GM12878 (cell line): Measurements from ENCODE around the gene DIP2C. TPM values are rescaled to one million over a fixed set of nuclear protein-coding genes. Genes with fewer than 3 reads are reported as not detected.

Experiments
- ATAC-seq: fragments of 200-7000 bp; cut with Tn5 transposase; 3 replicates; pipeline ENCODE4 v1.9.1; 2020; ENCODE audit warnings: mild to moderate bottlenecking, moderate library complexity
- BruUV-seq: library from RNA; stranded (reverse); fragments of 400-500 nt; replicated peaks from 2 replicates; lab custom pipeline; 2021; lab: Mats Ljungman, UMichigan
- CTCF ChIA-PET: fragments of 300-600 bp; sonication (Branson Sonifier 250); formaldehyde crosslinking; extraction: SDS; loops from one replicate; lab custom pipeline; 2021; ENCODE audit warnings: inconsistent platforms; lab: Yijun Ruan, JAX
- POLR2A ChIA-PET: fragments of 350-600 bp; formaldehyde crosslinking; extraction: SDS; loops from one replicate; lab custom pipeline; 2021; ENCODE audit warnings: inconsistent platforms; lab: Charles Lee
- RAD21 ChIA-PET: fragments of 300-600 bp; sonication (Branson Sonifier 250); formaldehyde crosslinking; loops from one replicate; lab custom pipeline; 2023; ENCODE audit warnings: antibody characterized with exemption; ENCODE audit not compliant: unreplicated experiment; lab: Charles Lee
- SMC1A ChIA-PET: fragments of 300-600 bp; sonication (Branson Sonifier 250); formaldehyde crosslinking; loops from one replicate; lab custom pipeline; 2023; ENCODE audit not compliant: unreplicated experiment, uncharacterized antibody; lab: Charles Lee
- DNase-seq: peaks from one replicate; pipeline ENCODE4 v3.0.0-alpha.2; 2011; ENCODE audit warnings: low read depth, low spot score
- FAIRE-seq: peaks from 3 replicates; lab custom pipeline; 2011; peaks lifted over from hg19 to GRCh38; lab: Jason Lieb, UNC
- H2AFZ ChIP-seq: 2 replicates; pipeline ENCODE4 v1.6.0; 2011; ENCODE audit warnings: low read depth, low read length, control low read depth; ENCODE audit not compliant: control insufficient read depth
- H3K27ac ChIP-seq: 2 replicates; pipeline ENCODE4 v1.5.1; 2011; ENCODE audit warnings: control low read depth; ENCODE audit not compliant: control insufficient read depth, insufficient read depth
- H3K27me3 ChIP-seq, 2 experiments: replicated peaks in 1 of 2; 2 replicates each; pipeline versions ENCODE4 v1.6.0 to v1.6.1; 2011; ENCODE audit warnings: low read length in 1 of 2; ENCODE audit not compliant: control insufficient read depth in 2 of 2, insufficient read depth in 2 of 2
- H3K36me3 ChIP-seq, 2 experiments: 2 replicates each; pipeline ENCODE4 v1.5.1; 2011; ENCODE audit warnings: low read length in 1 of 2; ENCODE audit not compliant: control insufficient read depth in 2 of 2, insufficient read depth in 2 of 2
- H3K4me1 ChIP-seq: 2 replicates; pipeline ENCODE4 v1.6.1; 2011; ENCODE audit warnings: mild to moderate bottlenecking, low read length, moderate library complexity, mixed read lengths; ENCODE audit not compliant: control insufficient read depth, insufficient read depth
- H3K4me2 ChIP-seq: 2 replicates; pipeline ENCODE4 v1.6.0; 2011; ENCODE audit warnings: control low read depth; ENCODE audit not compliant: control insufficient read depth, insufficient read depth
- H3K4me3 ChIP-seq: fragments of 200-600 bp; sonication (generic); 2 replicates; pipeline ENCODE4 v1.5.1; 2016
- H3K79me2 ChIP-seq: 2 replicates; pipeline ENCODE4 v1.6.0; 2011; ENCODE audit warnings: low read length; ENCODE audit not compliant: control insufficient read depth, insufficient read depth
- H3K9ac ChIP-seq: 2 replicates; pipeline ENCODE4 v1.8.0; 2011; ENCODE audit warnings: low read length, control low read depth, mixed read lengths; ENCODE audit not compliant: control insufficient read depth, insufficient read depth
- H3K9me3 ChIP-seq: replicated peaks from 3 replicates; pipeline ENCODE4 v1.5.1; 2011; ENCODE audit warnings: mild to moderate bottlenecking, low read length; ENCODE audit not compliant: control insufficient read depth, insufficient read depth
- H4K20me1 ChIP-seq: 2 replicates; pipeline ENCODE4 v1.6.0; 2011; ENCODE audit not compliant: control insufficient read depth, insufficient read depth
- ATF2 ChIP-seq: IDR thresholded peaks from 2 replicates; pipeline ENCODE4 v1.6.1; 2012; ENCODE audit warnings: low read length, inconsistent platforms
- BACH1 ChIP-seq: fragments of 450-650 bp; IDR thresholded peaks from 2 replicates; pipeline ENCODE4 v1.6.1; 2017; ENCODE audit warnings: mild to moderate bottlenecking, borderline replicate concordance
- CEBPZ ChIP-seq: fragments of 150-350 bp; IDR thresholded peaks from 2 replicates; pipeline ENCODE4 v1.6.1; 2016; ENCODE audit warnings: low read depth, low read length
- KDM1A ChIP-seq: fragments of 200-600 bp; sonication (generic); IDR thresholded peaks from 2 replicates; pipeline ENCODE4 v1.6.1; 2016; ENCODE audit warnings: borderline replicate concordance
- PAX5 ChIP-seq: IDR thresholded peaks from 2 replicates; pipeline ENCODE4 v1.6.1; 2011; ENCODE audit warnings: low read depth, low read length, borderline replicate concordance
- RBBP5 ChIP-seq: fragments of 200-600 bp; sonication (generic); conservative IDR thresholded peaks from 2 replicates; pipeline ENCODE4 v1.6.1; 2016
- RCOR1 ChIP-seq: conservative IDR thresholded peaks from 2 replicates; pipeline ENCODE4 v1.6.1; 2012; ENCODE audit warnings: low read depth, low read length, improper control_type of control experiment
- RELB ChIP-seq: fragments of 450-650 bp; IDR thresholded peaks from 2 replicates; pipeline ENCODE4 v1.6.1; 2017; ENCODE audit warnings: low read depth, mild to moderate bottlenecking, moderate library complexity
- SP1 ChIP-seq: IDR thresholded peaks from one replicate; pipeline ENCODE4 v1.6.1; 2011; ENCODE audit warnings: low read depth, low read length
- TBL1XR1 ChIP-seq: IDR thresholded peaks from 2 replicates; pipeline ENCODE4 v1.6.1; 2012; ENCODE audit warnings: low read depth, low read length, improper control_type of control experiment
- TCF7 ChIP-seq: IDR thresholded peaks from 2 replicates; pipeline ENCODE4 v1.6.1; 2014; ENCODE audit warnings: antibody characterized with exemption, borderline replicate concordance
- USF1 ChIP-seq: IDR thresholded peaks from 2 replicates; pipeline ENCODE4 v1.6.1; 2011; ENCODE audit warnings: borderline replicate concordance, low read depth, mild to moderate bottlenecking, moderate library complexity, mixed read lengths, low read length; ENCODE audit not compliant: insufficient read depth; ENCODE audit errors: extremely low read length
- USF2 ChIP-seq: IDR thresholded peaks from 2 replicates; pipeline ENCODE4 v1.6.1; 2011; ENCODE audit warnings: low read depth, low read length, improper control_type of control experiment, borderline replicate concordance
- ZNF24 ChIP-seq: fragments of 450-650 bp; IDR thresholded peaks from 2 replicates; pipeline ENCODE4 v1.6.1; 2017; ENCODE audit warnings: antibody characterized with exemption, mild to moderate bottlenecking
- ZNF274 ChIP-seq: IDR thresholded peaks from one replicate; pipeline ENCODE4 v1.8.0; 2011; ENCODE audit not compliant: insufficient read length, insufficient read depth
- WGBS: methylation state at CpG from one replicate; pipeline ENCODE4 v1.1.6; 2016; ENCODE audit warnings: low lambda C conversion rate; ENCODE audit not compliant: insufficient replicate concordance, insufficient coverage; ENCODE audit errors: missing lambda C conversion rate; 5-methylcytosine and 5-hydroxymethylcytosine counted together
- in situ Hi-C: fragments of 300-500 bp; cut with MboI; formaldehyde crosslinking; loops from 9 replicates; pipeline ENCODE4 v1.14.3; 2018; ENCODE audit warnings: mixed read lengths
- intact Hi-C: fragments of 100-400 bp; cut with micrococcal nuclease; formaldehyde crosslinking; loops from one replicate; pipeline ENCODE4 v1.14.2; 2022; ENCODE audit not compliant: unreplicated experiment
- polyA plus RNA-seq, 11 experiments: library from polyadenylated mRNA; depleted of rRNA in 4 of 11; unstranded in 6 of 11; stranded (reverse) in 5 of 11; fragments of >200 nt; fragmentation: Nextera tagmentation in 4 of 11; fragmentation: Illumina TruSeq in 1 of 11; extraction: Ambion mirVana in 4 of 11; extraction: Trizol in 1 of 11; gene quantifications; 1 replicate in 1 of 11; 2 replicates in 10 of 11; pipeline versions ENCODE4 v1.2.1 to v1.2.3, GENCODE V29; 2011 to 2016; ENCODE audit warnings: inconsistent platforms in 2 of 11, missing spikeins in 2 of 11, low read depth in 1 of 11
- total RNA-seq, 4 experiments: library from RNA; depleted of rRNA in 3 of 4; stranded (reverse); fragments of >200 nt in 3 of 4; fragmentation: Illumina TruSeq in 1 of 4; extraction: Trizol in 1 of 4; gene quantifications; 2 replicates each; pipeline versions ENCODE4 v1.2.1 to v1.2.3, GENCODE V29; 2013 to 2021

The DIP2C gene
- total and polyA plus RNA-seq, 10 of the 15 experiments (the other 5 are each of a cell fraction or from before 2014, with no cell fraction given) = 0.01 to 0.10 (median 0.06) TPM

DNA sequence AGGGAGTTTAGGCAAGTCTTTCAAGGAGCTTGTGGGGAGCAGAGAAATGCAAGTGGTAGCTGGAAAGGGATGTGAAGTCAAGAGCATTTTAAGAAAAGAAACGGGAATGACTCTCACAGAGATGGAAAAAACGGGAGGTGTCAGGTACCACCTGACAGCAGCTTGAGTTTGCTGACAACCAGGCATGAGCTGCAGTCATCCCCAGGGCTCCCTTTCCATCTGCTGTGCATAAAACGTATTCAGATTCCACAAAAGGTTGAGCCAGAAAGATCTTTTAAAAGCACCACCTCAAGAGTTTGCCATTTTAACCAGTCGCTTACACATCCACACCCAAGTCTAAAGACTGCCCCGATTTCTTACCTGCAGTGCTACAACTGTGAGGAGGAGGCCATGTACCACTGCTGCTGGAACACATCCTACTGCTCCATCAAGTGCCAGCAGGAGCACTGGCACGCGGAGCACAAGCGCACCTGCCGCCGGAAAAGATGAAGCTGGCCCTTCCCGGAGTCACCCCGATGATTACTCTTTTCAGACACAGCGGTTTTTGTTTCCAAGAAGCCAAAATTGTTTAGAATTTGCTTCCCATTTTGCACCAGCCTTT is 437.4 kb downstream of the DIP2C start:
- H3K27ac ChIP-seq = no peak overlapping the region
- no peak for ATAC-seq
- no peak for DNase-seq
- no peak overlapping the region for H3K4me3 ChIP-seq
- SMC1A ChIA-PET = no interaction called here
- no peaks in the 10 kb centered on the region for H3K79me2 ChIP-seq
- CTCF ChIA-PET = no interaction called here
- POLR2A ChIA-PET = no interaction called here
- no peaks in the 10 kb centered on the region for H3K4me1 ChIP-seq
- intact Hi-C loops (no loop called here), in situ Hi-C loops (no loop called here)
- no peaks in the 10 kb centered on the region for H4K20me1 ChIP-seq
- FAIRE-seq = no peak
- no TSS peak for BruUV-seq
- H3K27me3 ChIP-seq = no peaks in the 10 kb centered on the region
- H3K4me2 ChIP-seq = no peak overlapping the region
- TF ChIP-seq CEBPZ (no peak), USF1 (no peak), ZNF274 (no peak), RCOR1 (no peak), ZNF24 (no peak), USF2 (no peak), TCF7 (no peak), RELB (no peak), KDM1A (no peak), PAX5 (no peak), ATF2 (no peak), SP1 (no peak), RBBP5 (no peak), TBL1XR1 (no peak), BACH1 (no peak)
- TF ChIP-seq, all 136 proteins: peak for 0
- no peaks in the 10 kb centered on the region for H3K9me3 ChIP-seq
- 99% methylated on average over 13 of the region's 13 CpGs for WGBS
- H3K36me3 ChIP-seq = peaks cover 2 to 11% of the 10 kb centered on the region in 2 experiments; a peak in 3 of 4 replicates
- H3K9ac ChIP-seq = no peak overlapping the region
- RAD21 ChIA-PET = no interaction called here
- no peak overlapping the region for H2AFZ ChIP-seq
